ENCODE data around the gene MYOF.

GRCh38 chr10:93352638-93353383, 129.3 kb downstream of the MYOF start:
- TF ChIP-seq ELF1 (IDR thresholded peaks at IDR 0.05) = no peak
- TF ChIP-seq CTCF (IDR thresholded peaks at IDR 0.05) = peak; percentile 83
- no peak for TF ChIP-seq POLR2AphosphoS5 (IDR thresholded peaks at IDR 0.05; ENCODE audit: low read depth, low read length)
- peak; percentile 68 for TF ChIP-seq RAD21 (IDR thresholded peaks at IDR 0.05; ENCODE audit: low read length)
- TF ChIP-seq GABPA (IDR thresholded peaks at IDR 0.05; ENCODE audit: low read depth) = no peak
- TF ChIP-seq NFIC (IDR thresholded peaks at IDR 0.05; ENCODE audit: borderline replicate concordance) = no peak
- no peak for TF ChIP-seq ZBTB33 (IDR thresholded peaks at IDR 0.05; ENCODE audit: borderline replicate concordance, low read depth)
- no peak for TF ChIP-seq FOSL2 (IDR thresholded peaks at IDR 0.05; ENCODE audit: borderline replicate concordance, low read depth)
- TF ChIP-seq MEF2A (IDR thresholded peaks at IDR 0.05; ENCODE audit: borderline replicate concordance, low read depth) = no peak
- TF ChIP-seq SMC3 (IDR thresholded peaks at IDR 0.05; ENCODE audit: low read depth, low read length) = peak; percentile 35; the same call in 1 of the 2 replicates
- TF ChIP-seq NRF1 (IDR thresholded peaks at IDR 0.05; ENCODE audit: low read depth, low read length) = no peak

Measured in SK-N-SH (cell line).